ENCODE results near the gene ZNF330.
"Not testable (repeated sequence)": the region's sequence is repeated elsewhere in the genome, so short reads cannot be mapped to it uniquely, and the experiment has no call there.

The ZNF330 gene

GRCh38 chr4:141220271-141220670 is 424 bp upstream of the ZNF330 start:
- Histone ChIP-seq H3K9me3 (ENCODE audit: insufficient read depth, low read length) (no peaks in the 10 kb centered on the region), H3K4me1 (ENCODE audit: low read length) (peaks cover 19% of the 10 kb centered on the region), H3K9ac (ENCODE audit: low read length) (peak overlapping the region; percentile 84), H2AFZ (ENCODE audit: low read depth, low read length) (peak overlapping the region; percentile 85), H3K4me2 (ENCODE audit: low read length) (peak overlapping the region; percentile 84), H3K79me2 (ENCODE audit: low read length) (peaks cover 45% of the 10 kb centered on the region), H3K36me3 (replicated peaks; ENCODE audit: low read depth, low read length) (peaks cover 29% of the 10 kb centered on the region), H3K4me3 (ENCODE audit: low read length) (peak overlapping the region; percentile 81), H3K27ac (ENCODE audit: low read length) (no peak overlapping the region), H4K20me1 (ENCODE audit: insufficient read depth, low read length) (peaks cover 33% of the 10 kb centered on the region), H3K27me3 (ENCODE audit: low read depth, low read length) (no peaks in the 10 kb centered on the region)
- TF ChIP-seq, protein P1, sequence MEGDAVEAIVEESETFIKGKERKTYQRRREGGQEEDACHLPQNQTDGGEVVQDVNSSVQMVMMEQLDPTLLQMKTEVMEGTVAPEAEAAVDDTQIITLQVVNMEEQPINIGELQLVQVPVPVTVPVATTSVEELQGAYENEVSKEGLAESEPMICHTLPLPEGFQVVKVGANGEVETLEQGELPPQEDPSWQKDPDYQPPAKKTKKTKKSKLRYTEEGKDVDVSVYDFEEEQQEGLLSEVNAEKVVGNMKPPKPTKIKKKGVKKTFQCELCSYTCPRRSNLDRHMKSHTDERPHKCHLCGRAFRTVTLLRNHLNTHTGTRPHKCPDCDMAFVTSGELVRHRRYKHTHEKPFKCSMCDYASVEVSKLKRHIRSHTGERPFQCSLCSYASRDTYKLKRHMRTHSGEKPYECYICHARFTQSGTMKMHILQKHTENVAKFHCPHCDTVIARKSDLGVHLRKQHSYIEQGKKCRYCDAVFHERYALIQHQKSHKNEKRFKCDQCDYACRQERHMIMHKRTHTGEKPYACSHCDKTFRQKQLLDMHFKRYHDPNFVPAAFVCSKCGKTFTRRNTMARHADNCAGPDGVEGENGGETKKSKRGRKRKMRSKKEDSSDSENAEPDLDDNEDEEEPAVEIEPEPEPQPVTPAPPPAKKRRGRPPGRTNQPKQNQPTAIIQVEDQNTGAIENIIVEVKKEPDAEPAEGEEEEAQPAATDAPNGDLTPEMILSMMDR (IDR thresholded peaks at IDR 0.05; ENCODE audit: low read depth, low read length), result no peak
- no peak for TF ChIP-seq EZH2phosphoT487 (IDR thresholded peaks at IDR 0.05; ENCODE audit: low read depth)

- Histone ChIP-seq H3K36me3 (replicated peaks; ENCODE audit: low read depth, low read length) (peaks cover 53% of the 10 kb centered on the region), H3K4me2 (ENCODE audit: low read length) (no peak overlapping the region), H3K9me3 (ENCODE audit: insufficient read depth, low read length) (no peaks in the 10 kb centered on the region), H3K79me2 (ENCODE audit: low read length) (peaks cover 55% of the 10 kb centered on the region), H3K27ac (ENCODE audit: low read length) (no peak overlapping the region), H3K9ac (ENCODE audit: low read length) (no peak overlapping the region), H3K27me3 (ENCODE audit: low read depth, low read length) (no peaks in the 10 kb centered on the region), H2AFZ (ENCODE audit: low read depth, low read length) (no peak overlapping the region), H4K20me1 (ENCODE audit: insufficient read depth, low read length) (peaks cover 33% of the 10 kb centered on the region), H3K4me1 (ENCODE audit: low read length) (peaks cover 19% of the 10 kb centered on the region), H3K4me3 (ENCODE audit: low read length) (no peak overlapping the region)
- TF ChIP-seq EZH2phosphoT487 (IDR thresholded peaks at IDR 0.05; ENCODE audit: low read depth), result no peak
- TF ChIP-seq, protein P1 (IDR thresholded peaks at IDR 0.05; ENCODE audit: low read depth, low read length), result no peak
Measured at GRCh38 chr4:141223418-141223817, 2.7 kb downstream of the ZNF330 start.

DNA sequence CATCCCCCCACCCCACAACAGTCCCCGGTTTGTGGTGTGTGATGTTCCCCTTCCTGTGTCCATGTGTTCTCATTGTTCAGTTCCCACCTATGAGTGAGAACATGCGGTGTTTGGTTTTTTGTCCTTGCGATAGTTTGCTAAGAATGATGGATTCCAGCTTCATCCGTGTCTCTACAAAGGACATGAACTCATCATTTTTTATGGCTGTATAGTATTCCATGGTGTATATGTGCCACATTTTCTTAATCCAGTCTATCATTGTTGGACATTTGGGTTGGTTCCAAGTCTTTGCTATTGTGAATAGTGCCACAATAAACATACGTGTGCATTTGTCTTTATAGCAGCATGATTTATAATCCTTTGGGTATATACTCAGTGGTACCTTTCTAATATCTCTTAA is 6.6 kb downstream of the ZNF330 start:
- Histone ChIP-seq H3K79me2 (ENCODE audit: low read length) (peaks cover 38% of the 10 kb centered on the region), H3K4me1 (ENCODE audit: low read length) (peaks cover 14% of the 10 kb centered on the region), H4K20me1 (ENCODE audit: insufficient read depth, low read length) (peaks cover 24% of the 10 kb centered on the region), H3K36me3 (replicated peaks; ENCODE audit: low read depth, low read length) (peaks cover 83% of the 10 kb centered on the region)
- not testable (repeated sequence) for H3K27me3 ChIP-seq (ENCODE audit: low read depth, low read length); H3K9me3 ChIP-seq (ENCODE audit: insufficient read depth, low read length); H3K4me2 ChIP-seq (ENCODE audit: low read length); H2AFZ ChIP-seq (ENCODE audit: low read depth, low read length); H3K4me3 ChIP-seq (ENCODE audit: low read length); H3K27ac ChIP-seq (ENCODE audit: low read length); H3K9ac ChIP-seq (ENCODE audit: low read length)

DNA sequence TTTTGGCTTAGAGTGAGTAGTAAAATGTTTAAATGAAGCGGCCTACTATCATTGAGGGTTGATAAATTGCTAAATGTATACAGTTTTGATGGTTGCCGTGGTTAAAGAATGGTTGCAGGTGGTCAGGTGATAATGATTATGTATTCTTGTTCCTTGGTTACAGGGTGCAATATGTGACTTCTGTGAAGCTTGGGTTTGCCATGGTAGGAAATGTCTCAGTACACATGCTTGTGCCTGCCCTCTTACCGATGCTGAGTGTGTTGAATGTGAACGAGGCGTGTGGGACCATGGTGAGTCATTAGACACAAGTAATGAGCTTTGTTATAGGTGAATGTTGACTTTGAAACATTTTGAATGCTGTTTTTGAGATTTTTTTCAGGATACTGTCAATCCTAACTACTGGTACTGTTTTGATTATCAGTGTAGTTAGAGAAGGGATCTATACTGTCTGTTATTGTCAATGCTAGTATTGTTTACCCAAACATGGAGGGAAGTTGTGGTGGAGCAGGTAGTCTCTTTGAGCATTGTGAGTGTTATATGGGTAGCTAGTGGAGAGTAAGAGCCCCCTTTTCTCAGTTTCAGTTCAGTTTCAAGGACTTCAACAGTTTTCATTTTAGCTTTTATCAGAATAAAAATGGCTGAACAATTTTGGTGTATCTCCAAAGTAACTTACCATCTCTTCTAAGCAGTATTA is 8.9 kb downstream of the ZNF330 start:
- TF ChIP-seq, protein P1 (IDR thresholded peaks at IDR 0.05; ENCODE audit: low read depth, low read length), result no peak
- TF ChIP-seq EZH2phosphoT487 (IDR thresholded peaks at IDR 0.05; ENCODE audit: low read depth), result no peak
- Histone ChIP-seq H3K27me3 (ENCODE audit: low read depth, low read length) (no peaks in the 10 kb centered on the region), H3K36me3 (replicated peaks; ENCODE audit: low read depth, low read length) (peaks cover 83% of the 10 kb centered on the region), H3K4me1 (ENCODE audit: low read length) (peaks cover 7% of the 10 kb centered on the region; the same call in 1 of the 2 replicates), H4K20me1 (ENCODE audit: insufficient read depth, low read length) (peaks cover 5% of the 10 kb centered on the region; the same call in 1 of the 2 replicates), H3K9ac (ENCODE audit: low read length) (no peak overlapping the region), H3K4me3 (ENCODE audit: low read length) (no peak overlapping the region), H2AFZ (ENCODE audit: low read depth, low read length) (no peak overlapping the region), H3K4me2 (ENCODE audit: low read length) (no peak overlapping the region), H3K27ac (ENCODE audit: low read length) (no peak overlapping the region), H3K9me3 (ENCODE audit: insufficient read depth, low read length) (no peaks in the 10 kb centered on the region), H3K79me2 (ENCODE audit: low read length) (peaks cover 16% of the 10 kb centered on the region)
